Heart right ventricle (tissue), 16 donors: ENCODE measurements around the gene MAOA. TPM values are rescaled to one million over a fixed set of nuclear protein-coding genes. Genes with fewer than 3 reads are reported as not detected.
"Not testable (repeated sequence)": the region's sequence is repeated elsewhere in the genome, so short reads cannot be mapped to it uniquely, and the experiment has no call there.

Source experiments
- ATAC-seq, 8 donors: fragments of 200-7000 bp; cut with Tn5 transposase; one replicate each; pipeline ENCODE4 v1.9.1; 2020; ENCODE audit warnings: mild to moderate bottlenecking in 8 of 8, moderate library complexity in 8 of 8, moderate number of reproducible peaks in 1 of 8
- DNase-seq, 2 donors: peaks; one replicate each; pipeline ENCODE4 v3.0.0-alpha.2; 2020
- H3K27ac ChIP-seq, 10 donors: fragments of 200-600 bp; sonication (generic) in 2 of 10; one replicate each; pipeline versions ENCODE4 v1.5.0 to v1.8.0; 2020 to 2022; ENCODE audit warnings: mild to moderate bottlenecking in 3 of 10
- H3K27me3 ChIP-seq, 7 donors: fragments of 200-600 bp; one replicate each; pipeline ENCODE4 v1.8.0; 2021 to 2022; ENCODE audit warnings: mild to moderate bottlenecking in 2 of 7
- H3K36me3 ChIP-seq, 9 donors: fragments of 200-600 bp; sonication (generic) in 1 of 9; one replicate each; pipeline versions ENCODE4 v1.5.0 to v1.8.0; 2020 to 2022; ENCODE audit warnings: mild to moderate bottlenecking in 2 of 9
- H3K4me1 ChIP-seq, 9 donors: fragments of 200-600 bp; sonication (generic) in 1 of 9; one replicate each; pipeline versions ENCODE4 v1.5.0 to v1.8.0; 2020 to 2022; ENCODE audit warnings: mild to moderate bottlenecking in 4 of 9
- H3K4me3 ChIP-seq, 10 donors: fragments of 200-600 bp; sonication (generic) in 2 of 10; one replicate each; pipeline versions ENCODE4 v1.5.0 to v1.8.0; 2020 to 2022; ENCODE audit warnings: mild to moderate bottlenecking in 7 of 10, moderate library complexity in 2 of 10
- H3K9me3 ChIP-seq, 11 donors: fragments of 200-600 bp in 10 of 11; sonication (generic) in 2 of 11; one replicate each; pipeline versions ENCODE4 v1.5.0 to v1.8.0; 2013 to 2022; ENCODE audit warnings: mild to moderate bottlenecking in 2 of 11, control low read depth in 1 of 11, moderate library complexity in 1 of 11
- CTCF ChIP-seq, 9 donors: fragments of 200-600 bp; sonication (generic) in 2 of 9; IDR thresholded peaks; one replicate each; pipeline versions ENCODE4 v1.5.0 to v1.8.0; 2021 to 2022; ENCODE audit warnings: antibody characterized with exemption in 9 of 9, mild to moderate bottlenecking in 5 of 9, moderate library complexity in 1 of 9
- WGBS, 2 donors: extraction: QIAGEN DNeasy Blood & Tissue Kit; methylation state at CpG; one replicate each; pipeline ENCODE4 v1.1.7; 2013; ENCODE audit warnings: inconsistent platforms in 1 of 2; 5-methylcytosine and 5-hydroxymethylcytosine counted together
- intact Hi-C, 10 donors: fragments of 100-400 bp; cut with DNase I; formaldehyde crosslinking; loops; one replicate each; pipeline versions ENCODE4 v1.11.1 to v1.14.2; 2022
- polyA plus RNA-seq, 2 donors: library from polyadenylated mRNA; stranded (reverse); fragments of 200-250 nt; gene quantifications; one replicate each; pipeline ENCODE4 v1.2.3, GENCODE V29; 2013
- total RNA-seq, 10 donors: library from RNA; stranded (reverse); fragmentation: NEBNext Ultra II Directional in 3 of 10; extraction: Animal tissue kit (Norgen Biotek cat#: 25700) in 3 of 10; gene quantifications; one replicate each; pipeline versions ENCODE4 v1.2.1 to v1.2.4, GENCODE V29; 2021 to 2023
- donor health status: Arrhythmogenic right ventricular cardiomyopathy.
- donor health status: ischemic (EF 13 %, LVEDD 7.1; RV severe dilation, severe dysfunction).
- donor health status: healthy with polysubstance abuse.
- donor health status: DM: no; HTN: yes; CAD: no.
- donor health status: DM: no; HTN: no; CAD: no.
- donor health status: ischemic (EF 25% LVEDD 6.9; RV normal size, moderate dysfunction).
- donor health status: ischemic (EF 25% LVEDD 5.7; RV mildly dilated, moderate dysfunction).
- donor health status: healthy.
- donor health status: DM: yes; HTN: yes; CAD: no.
- donor health status: Ischemic cardiomyopathy.
- donor health status: ischemic (EF 35%, LVEDD 5.7; RV mildly dilated, moderate dysfunction).
- donor health status: nonischemic (EF 11% LVEDD 7.7; RV severe dilation, severe dysfunction).
- donor health status: DM: yes; HTN: yes; CAD: no.
- donor health status: PGD.
- donor health status: ischemic (EF 29% LVEDD 5.4; RV normal size, mild dysfunction).
- donor health status: nonischemic (EF 23%, LVEDD 6.1; RV moderate dilation, normal function).

Gene MAOA
- total and polyA plus RNA-seq, 12 donors: 25.7 to 152 (median 87.8) TPM

GRCh38 chrX:43666311-43666912, 10.3 kb downstream of the MAOA start:
- intact Hi-C loops: no loop called here
- Histone ChIP-seq H3K4me1 (peaks cover 0 to 13% (median 0%) of the 10 kb centered on the region in 9 donors), H3K27ac (no peak overlapping the region), H3K9me3 (no peaks in the 10 kb centered on the region), H3K4me3 (no peak overlapping the region), H3K36me3 (no peaks in the 10 kb centered on the region), H3K27me3 (peaks cover 0 to 14% (median 0%) of the 10 kb centered on the region in 7 donors)
- DNase-seq (no peak), ATAC-seq (no peak)
- WGBS, 2 donors: 83 to 89% methylated on average over 3 of the region's 3 CpGs
- TF ChIP-seq CTCF (IDR thresholded peaks at IDR 0.05): no peak

- ATAC-seq, intact Hi-C loops, H3K4me3 ChIP-seq, H3K27ac ChIP-seq, H3K9me3 ChIP-seq, H3K36me3 ChIP-seq: not testable (repeated sequence)
- peaks cover 0 to 26% (median 0%) of the 10 kb centered on the region in 7 donors for H3K27me3 ChIP-seq
- H3K4me1 ChIP-seq: peaks cover 0 to 25% (median 3%) of the 10 kb centered on the region in 9 donors
- DNase-seq: peak in 1 of 2 donors; percentile 9
- 65 to 95% methylated on average over 15 to 16 of the region's 19 CpGs for WGBS, 2 donors
Observed at GRCh38 chrX:43675965-43676628, 20.0 kb downstream of the MAOA start.

GRCh38 chrX:43676971-43677572, 21.0 kb downstream of the MAOA start:
- Histone ChIP-seq H3K4me3 (no peak overlapping the region), H3K4me1 (peaks cover 0 to 25% (median 3%) of the 10 kb centered on the region in 9 donors), H3K9me3 (no peaks in the 10 kb centered on the region), H3K27ac (no peak overlapping the region), H3K27me3 (peaks cover 0 to 26% (median 0%) of the 10 kb centered on the region in 7 donors), H3K36me3 (no peaks in the 10 kb centered on the region)
- no peak for TF ChIP-seq CTCF (IDR thresholded peaks at IDR 0.05)
- ATAC-seq (peak in 2 of 8 donors; percentile 56 to 57), DNase-seq (peak in 1 of 2 donors; percentile 11)
- intact Hi-C loops: no loop called here

- Histone ChIP-seq H3K9me3 (no peaks in the 10 kb centered on the region), H3K4me3 (no peak overlapping the region), H3K27me3 (peaks cover 0 to 26% (median 0%) of the 10 kb centered on the region in 7 donors), H3K36me3 (no peaks in the 10 kb centered on the region), H3K4me1 (peaks cover 0 to 25% (median 3%) of the 10 kb centered on the region in 9 donors), H3K27ac (no peak overlapping the region)
- no peak for TF ChIP-seq CTCF (IDR thresholded peaks at IDR 0.05)
- DNase-seq (no peak), ATAC-seq (no peak)
- WGBS, 2 donors: 93 to 96% methylated on average over 2 of the region's 2 CpGs
- intact Hi-C loops: no loop called here
Observed at GRCh38 chrX:43677993-43678392, 21.9 kb downstream of the MAOA start.
